Retinal pigment epithelial cell (primary cell): Measurements from ENCODE around the gene PEMT.

ENCODE experiments used
- DNase-seq: peaks from one replicate; pipeline ENCODE4 v3.0.0-alpha.2; 2010; ENCODE audit warnings: low read depth
- H3K4me3 ChIP-seq: 2 replicates; pipeline ENCODE4 v1.5.1; 2011; ENCODE audit warnings: mild to moderate bottlenecking, low read length, control low read depth, moderate library complexity
- TF ChIP-seq, protein P1 (sequence below): conservative IDR thresholded peaks from 2 replicates; pipeline ENCODE4 v1.5.1; 2011; ENCODE audit warnings: low read depth, low read length, control low read depth, inconsistent platforms

The PEMT gene

DNA sequence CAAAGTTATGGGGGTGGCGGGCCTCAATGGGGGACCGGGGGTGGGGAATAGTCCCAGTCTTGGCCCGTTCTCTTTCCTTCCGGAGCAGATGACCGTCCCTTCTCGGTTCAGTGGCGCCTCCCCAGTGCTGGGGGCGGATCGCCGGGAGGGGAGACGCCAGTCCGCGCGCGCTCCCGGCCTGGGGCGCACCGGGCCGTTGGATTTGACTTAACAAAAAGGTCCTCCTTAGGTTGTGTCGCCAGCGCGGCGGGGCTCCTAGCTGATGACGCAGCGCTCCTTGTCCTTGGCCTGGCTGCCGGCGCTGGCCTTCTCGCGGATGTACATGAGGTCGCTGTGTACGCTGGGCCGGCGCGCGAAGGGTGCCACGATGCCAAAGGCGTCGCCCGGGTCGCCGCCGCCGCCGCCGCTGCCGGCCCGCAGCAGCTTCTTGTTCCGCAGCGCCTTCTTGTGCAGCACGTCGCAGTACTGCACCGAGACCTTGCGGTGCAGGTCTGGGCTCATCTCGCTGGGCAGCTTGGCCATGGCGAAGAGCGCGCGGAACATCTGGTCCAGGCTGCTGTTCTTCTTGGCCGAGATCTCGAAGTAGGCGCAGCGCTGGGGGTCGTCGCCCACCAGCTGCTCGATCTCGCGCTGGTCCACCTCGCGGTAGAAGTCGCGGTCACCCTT, 96.5 kb downstream of the PEMT start:
- TF ChIP-seq, protein P1, sequence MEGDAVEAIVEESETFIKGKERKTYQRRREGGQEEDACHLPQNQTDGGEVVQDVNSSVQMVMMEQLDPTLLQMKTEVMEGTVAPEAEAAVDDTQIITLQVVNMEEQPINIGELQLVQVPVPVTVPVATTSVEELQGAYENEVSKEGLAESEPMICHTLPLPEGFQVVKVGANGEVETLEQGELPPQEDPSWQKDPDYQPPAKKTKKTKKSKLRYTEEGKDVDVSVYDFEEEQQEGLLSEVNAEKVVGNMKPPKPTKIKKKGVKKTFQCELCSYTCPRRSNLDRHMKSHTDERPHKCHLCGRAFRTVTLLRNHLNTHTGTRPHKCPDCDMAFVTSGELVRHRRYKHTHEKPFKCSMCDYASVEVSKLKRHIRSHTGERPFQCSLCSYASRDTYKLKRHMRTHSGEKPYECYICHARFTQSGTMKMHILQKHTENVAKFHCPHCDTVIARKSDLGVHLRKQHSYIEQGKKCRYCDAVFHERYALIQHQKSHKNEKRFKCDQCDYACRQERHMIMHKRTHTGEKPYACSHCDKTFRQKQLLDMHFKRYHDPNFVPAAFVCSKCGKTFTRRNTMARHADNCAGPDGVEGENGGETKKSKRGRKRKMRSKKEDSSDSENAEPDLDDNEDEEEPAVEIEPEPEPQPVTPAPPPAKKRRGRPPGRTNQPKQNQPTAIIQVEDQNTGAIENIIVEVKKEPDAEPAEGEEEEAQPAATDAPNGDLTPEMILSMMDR: no peak
- H3K4me3 ChIP-seq: peak overlapping the region; percentile 17
- no peak for DNase-seq

DNA sequence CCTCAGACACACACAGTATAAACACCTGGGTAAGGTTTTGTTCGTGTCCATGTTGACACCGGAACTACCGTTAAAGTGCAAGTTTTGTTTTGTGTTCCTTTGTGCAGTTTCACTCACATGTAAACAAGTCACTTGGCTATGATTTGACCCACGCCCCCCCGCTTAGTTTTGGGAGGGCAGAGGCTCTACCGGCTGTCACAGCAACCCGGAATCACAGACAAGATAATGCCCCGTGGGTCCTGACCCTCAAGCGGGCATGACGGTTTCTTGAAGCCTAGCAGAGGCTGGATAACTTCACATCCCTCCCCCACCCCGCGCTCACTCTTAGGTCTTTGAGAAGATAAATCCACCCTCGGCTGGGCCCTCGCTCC, 97.0 kb downstream of the PEMT start:
- no peak for DNase-seq
- TF ChIP-seq, protein P1: no peak
- H3K4me3 ChIP-seq: no peak overlapping the region

DNA sequence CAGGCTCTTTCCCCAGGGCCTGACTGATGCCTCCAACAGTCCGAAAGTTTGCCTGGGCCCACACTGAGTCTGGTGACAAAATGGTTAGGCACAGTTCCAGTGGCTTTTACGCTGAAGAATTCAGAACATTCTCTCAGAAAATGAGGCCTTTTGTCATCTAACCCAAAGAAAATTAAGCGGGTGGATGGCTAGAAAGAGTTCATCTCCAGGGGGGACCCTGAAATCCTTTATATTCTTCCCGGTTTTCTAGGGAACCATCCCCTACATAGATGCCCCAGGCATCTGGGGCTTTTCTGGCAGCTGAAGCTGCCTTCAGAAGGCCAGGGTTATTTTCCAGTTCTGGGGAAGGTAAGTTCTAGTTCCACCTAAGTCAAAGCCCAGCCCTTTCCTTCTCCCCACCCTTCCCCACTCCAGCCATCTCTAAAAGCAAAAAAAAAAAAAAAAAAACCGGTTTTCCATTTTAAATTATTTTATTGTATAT, 97.5 kb downstream of the PEMT start:
- TF ChIP-seq, protein P1: no peak

DNA sequence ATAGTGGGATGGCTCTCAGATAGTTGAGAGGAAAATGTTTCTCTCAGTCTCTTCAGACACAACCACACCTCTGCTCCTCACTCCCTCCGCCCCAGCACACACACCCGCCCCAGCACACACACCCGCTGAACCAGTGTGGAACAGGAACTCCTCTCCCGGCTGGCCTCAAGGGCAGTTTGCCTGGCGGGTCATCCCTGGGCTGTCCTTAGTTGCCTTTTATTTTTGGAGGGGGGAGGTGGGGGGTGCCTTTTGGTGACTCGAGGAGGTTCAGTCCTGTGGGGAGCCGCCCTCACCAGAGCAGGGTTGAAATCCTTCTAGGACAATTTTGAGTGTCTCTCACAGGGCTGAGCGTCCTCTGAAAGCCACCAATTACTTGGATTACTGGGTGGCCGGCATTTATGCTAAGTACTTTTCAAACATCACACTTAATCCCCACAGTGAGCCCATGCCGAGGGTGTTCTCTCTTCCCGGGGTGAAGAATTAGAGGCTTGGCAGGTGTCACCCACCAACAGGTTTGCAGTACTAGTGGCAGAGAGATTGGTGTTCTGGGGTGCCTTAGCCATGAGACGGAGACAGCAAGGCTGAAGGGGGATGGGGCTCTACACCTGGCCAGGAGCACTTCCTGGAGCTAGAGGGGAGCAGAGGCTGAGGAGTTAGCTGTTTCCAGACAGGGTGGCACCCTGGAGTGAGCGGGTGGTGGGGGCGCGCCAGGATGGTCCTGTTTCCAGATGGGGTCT, 98.1 kb downstream of the PEMT start:
- no peak for DNase-seq
- no peak overlapping the region for H3K4me3 ChIP-seq
- TF ChIP-seq, protein P1: no peak

More for the DNA sequence above, 97.5 kb downstream of the PEMT start:
- H3K4me3 ChIP-seq: no peak overlapping the region
- DNase-seq: no peak

DNA sequence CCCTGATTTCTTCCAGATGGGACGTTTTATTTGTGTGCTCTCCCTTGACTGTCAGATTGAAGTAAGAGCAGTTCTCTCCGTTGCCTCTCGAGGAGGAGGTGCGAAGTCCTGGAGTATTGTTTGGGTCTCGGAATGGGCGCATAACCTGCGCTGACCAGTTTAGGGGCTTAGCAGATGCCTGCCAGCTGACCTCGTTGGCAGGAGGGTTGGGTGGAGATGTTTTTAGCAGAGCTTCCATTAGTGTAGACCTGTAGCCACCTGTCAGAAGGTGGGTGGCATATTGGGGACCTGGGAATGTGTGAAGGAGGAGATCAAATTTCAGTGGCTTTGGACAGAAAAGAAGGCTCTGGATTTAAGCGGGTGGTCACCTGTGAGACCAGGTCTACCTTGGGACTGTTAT, 98.9 kb downstream of the PEMT start:
- TF ChIP-seq, protein P1: no peak
- DNase-seq: no peak
- no peak overlapping the region for H3K4me3 ChIP-seq

DNA sequence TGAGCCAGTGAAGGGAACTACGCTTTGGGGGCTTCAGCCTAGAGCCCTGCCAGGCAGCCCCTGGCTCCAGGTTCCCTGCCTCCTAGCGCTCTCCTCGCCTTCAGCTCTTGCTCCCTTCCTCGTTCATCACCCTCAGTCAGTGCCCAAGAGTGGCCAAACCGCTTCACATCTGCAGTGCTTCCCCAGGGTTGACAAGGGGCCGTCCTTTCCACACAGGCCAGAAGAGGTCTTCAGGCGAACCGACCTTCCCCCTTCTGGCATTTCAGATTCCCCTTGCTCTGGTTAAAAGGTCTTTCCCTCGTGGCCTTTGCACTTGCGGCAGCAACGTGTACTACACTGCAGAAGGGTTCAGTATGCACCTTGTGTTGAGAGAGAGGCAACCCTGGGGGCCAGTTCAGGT, 99.4 kb downstream of the PEMT start:
- TF ChIP-seq, protein P1: no peak
- DNase-seq: no peak
- no peak overlapping the region for H3K4me3 ChIP-seq

DNA sequence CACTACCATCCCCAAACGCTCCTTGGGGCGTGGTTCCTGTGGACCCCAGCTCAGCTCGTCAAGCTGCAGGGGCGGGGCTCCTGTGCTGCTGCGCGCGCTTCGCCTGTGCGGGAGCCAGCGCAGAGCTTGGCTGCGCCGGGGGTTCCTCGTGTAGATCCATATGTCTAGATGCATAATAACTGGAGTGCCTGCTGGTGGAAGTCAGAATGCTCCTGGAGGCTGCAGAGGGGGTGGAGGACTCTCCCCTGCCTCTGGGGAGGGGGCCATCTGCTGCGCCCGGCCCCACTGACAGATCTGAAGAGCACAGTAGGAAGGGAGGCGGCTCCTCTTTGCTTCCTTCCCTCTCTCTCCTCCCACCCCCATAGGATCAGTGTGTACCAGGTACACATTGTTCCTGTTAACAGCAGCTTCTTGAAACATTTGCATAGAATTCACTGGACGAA, 99.9 kb downstream of the PEMT start:
- H3K4me3 ChIP-seq: no peak overlapping the region
- DNase-seq: no peak
- TF ChIP-seq, protein P1: no peak
